Prostate gland (tissue), 2 donors: ENCODE data around the gene TMPRSS11F.

Source experiments
- POLR2A ChIP-seq: fragments of 450-650 bp; IDR thresholded peaks from one replicate; pipeline ENCODE4 v1.6.1; 2016; ENCODE audit warnings: antibody characterized with exemption, mild to moderate bottlenecking
- TF ChIP-seq, protein P1 (sequence below), 4 experiments: fragments of 200-600 bp in 2 of 4; fragments of 450-650 bp in 2 of 4; sonication (generic) in 2 of 4; IDR thresholded peaks; 1 replicate in 3 of 4; 2 replicates in 1 of 4; pipeline ENCODE4 v1.5.1; 2016 to 2019; ENCODE audit warnings: antibody characterized with exemption in 4 of 4, mild to moderate bottlenecking in 2 of 4, moderate library complexity in 2 of 4

DNA sequence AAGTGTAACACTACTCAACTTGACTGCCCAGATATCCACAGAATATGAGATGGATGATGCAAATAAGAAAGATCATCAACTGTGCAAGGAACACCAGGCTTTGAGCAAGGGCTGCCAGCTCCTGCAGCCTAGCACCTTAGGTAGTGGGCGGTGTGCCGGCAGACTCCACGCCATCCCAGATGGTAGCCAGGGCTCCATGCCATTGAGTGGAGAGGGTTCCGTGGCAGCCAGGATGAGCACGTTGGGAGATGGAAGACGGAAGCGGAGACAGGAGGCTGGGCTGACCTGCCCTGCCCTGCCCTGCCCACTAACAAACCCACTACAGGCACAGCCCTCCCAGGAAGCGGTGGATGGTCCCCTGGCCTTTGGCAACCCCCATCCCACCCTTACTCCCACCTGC is 51.9 kb downstream of the TMPRSS11F start:
- TF ChIP-seq, protein P1, sequence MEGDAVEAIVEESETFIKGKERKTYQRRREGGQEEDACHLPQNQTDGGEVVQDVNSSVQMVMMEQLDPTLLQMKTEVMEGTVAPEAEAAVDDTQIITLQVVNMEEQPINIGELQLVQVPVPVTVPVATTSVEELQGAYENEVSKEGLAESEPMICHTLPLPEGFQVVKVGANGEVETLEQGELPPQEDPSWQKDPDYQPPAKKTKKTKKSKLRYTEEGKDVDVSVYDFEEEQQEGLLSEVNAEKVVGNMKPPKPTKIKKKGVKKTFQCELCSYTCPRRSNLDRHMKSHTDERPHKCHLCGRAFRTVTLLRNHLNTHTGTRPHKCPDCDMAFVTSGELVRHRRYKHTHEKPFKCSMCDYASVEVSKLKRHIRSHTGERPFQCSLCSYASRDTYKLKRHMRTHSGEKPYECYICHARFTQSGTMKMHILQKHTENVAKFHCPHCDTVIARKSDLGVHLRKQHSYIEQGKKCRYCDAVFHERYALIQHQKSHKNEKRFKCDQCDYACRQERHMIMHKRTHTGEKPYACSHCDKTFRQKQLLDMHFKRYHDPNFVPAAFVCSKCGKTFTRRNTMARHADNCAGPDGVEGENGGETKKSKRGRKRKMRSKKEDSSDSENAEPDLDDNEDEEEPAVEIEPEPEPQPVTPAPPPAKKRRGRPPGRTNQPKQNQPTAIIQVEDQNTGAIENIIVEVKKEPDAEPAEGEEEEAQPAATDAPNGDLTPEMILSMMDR (IDR thresholded peaks at IDR 0.05): no peak
- TF ChIP-seq POLR2A: no peak
